GM18505 (cell line): Measurements from ENCODE around the gene UNC79.

Experiments used
- ATAC-seq: cut with Tn5 transposase; IDR thresholded peaks from one replicate; pipeline ENCODE4 v1.9.1; 2021; ENCODE audit not compliant: unreplicated experiment
- POLR2A ChIP-seq: IDR thresholded peaks from 4 replicates; pipeline ENCODE4 v1.6.1; 2011; ENCODE audit warnings: borderline replicate concordance; ENCODE audit not compliant: insufficient read depth, insufficient read length; ENCODE audit errors: extremely low read depth

The UNC79 gene

DNA sequence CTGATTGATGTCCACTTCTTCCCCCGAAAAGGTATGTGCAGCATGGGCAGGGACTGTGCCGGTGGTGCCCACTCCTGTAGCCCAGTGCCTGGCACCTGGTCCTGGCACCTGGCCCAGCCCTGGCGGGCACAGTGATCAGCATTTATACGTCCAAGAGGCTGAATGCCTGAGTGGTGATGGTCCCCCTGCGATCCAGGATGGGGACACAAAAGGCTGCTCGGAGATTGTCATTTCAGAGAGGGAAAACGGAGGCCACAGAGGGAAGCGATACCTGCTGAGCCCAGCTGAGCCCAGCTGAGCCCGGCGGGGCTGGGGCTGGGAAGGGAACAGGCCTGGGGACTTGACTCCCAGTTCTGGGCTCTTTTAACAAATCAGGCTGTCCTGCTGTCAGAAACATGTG, 301.8 kb downstream of the UNC79 start:
- no peak for TF ChIP-seq POLR2A
- ATAC-seq: no peak

DNA sequence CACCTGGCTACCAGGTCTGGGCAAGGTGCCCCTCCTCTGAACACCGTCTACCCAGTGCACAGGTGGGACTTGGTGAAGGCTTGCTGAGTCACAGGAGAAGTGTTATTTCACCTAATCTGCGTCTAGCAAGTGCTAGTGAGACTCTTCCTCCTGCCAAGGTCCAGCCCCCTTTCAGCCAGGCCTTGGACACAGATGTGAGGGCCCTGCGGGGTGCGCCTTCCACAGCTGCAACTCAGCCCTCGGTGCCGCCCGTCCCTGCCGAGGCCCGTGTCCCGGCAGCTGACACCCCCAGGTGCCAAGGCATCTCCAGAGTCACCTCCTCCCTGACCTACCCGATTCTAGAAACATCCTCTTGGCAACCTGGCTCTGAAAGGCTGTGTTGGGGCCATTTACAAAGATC, 302.5 kb downstream of the UNC79 start:
- no peak for TF ChIP-seq POLR2A
- ATAC-seq: no peak

DNA sequence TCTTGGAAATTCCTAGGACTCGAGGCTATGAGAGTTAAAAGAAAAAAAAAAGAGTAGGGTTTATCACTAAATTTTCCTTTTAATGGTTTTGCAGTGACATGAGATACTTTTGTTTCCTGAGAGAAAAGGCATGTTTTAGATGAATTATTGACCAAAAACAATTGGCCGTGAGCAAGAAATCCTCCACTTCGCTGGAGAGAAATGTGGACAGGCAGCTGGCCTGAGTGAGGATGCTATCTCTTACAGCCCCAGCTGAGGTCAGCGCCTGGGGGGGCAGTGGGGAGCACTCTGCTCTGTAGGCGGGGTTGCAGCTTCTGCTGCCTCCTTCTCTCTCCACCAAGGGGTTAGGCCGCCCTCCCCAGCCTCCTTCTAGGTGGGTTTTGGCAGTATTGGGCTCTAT, 302.9 kb downstream of the UNC79 start:
- ATAC-seq: no peak
- no peak for TF ChIP-seq POLR2A

DNA sequence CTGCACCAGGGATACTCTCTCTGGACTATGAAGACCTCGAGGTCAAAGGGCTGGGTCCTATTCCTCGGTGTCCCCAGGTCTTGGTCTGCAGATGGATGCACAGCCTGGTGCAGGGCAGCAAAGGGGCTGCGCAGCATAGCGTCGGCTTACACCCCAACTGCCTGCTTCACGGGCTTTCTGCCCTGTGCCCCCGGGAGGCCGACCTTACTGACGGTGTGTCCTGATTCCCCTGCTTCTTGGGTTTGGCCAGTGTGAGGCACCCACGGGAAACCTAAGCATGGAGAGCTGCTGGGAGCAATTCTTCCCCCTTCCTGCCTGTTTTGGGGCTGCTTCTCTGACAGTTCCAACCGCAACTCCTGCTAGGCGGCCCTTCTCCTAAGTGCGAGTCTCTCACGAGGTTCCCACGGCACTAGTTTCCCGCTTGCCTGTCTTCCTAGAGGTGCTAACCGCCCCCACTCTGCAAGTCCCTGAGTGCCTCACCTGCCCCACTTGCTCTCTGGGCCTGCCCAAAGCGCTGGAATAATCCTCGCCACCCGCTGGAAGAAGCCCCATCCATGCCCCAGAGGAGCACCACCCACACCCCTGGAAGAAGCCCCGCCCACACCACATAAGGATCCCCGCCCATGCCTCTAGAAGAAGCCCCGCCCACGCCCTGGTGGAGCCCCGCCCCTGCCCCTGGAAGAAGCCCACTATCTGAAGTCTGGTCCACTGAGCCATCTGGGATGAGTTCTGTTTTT, 303.5 kb downstream of the UNC79 start:
- no peak for ATAC-seq
- TF ChIP-seq POLR2A: no peak

DNA sequence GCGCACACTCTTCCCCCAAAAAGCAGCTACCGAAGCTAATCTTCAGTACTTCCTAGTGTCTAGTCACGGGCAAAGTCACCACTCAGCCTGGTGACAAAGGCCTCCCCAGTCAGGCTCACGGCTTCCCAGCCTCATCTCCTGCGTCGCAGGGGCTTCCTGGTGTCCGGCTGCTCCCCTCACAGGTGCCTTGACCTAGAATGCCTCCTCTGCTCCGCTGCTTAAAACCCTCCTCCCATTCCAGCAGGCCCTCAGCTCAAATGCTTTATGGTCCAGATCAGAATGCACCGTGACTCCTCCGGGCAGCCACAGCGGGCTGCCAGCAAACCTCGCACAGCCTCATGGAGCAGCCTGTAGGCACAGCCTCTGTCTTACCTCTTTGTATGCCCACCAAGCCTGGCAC, 304.5 kb downstream of the UNC79 start:
- TF ChIP-seq POLR2A: no peak
- no peak for ATAC-seq

DNA sequence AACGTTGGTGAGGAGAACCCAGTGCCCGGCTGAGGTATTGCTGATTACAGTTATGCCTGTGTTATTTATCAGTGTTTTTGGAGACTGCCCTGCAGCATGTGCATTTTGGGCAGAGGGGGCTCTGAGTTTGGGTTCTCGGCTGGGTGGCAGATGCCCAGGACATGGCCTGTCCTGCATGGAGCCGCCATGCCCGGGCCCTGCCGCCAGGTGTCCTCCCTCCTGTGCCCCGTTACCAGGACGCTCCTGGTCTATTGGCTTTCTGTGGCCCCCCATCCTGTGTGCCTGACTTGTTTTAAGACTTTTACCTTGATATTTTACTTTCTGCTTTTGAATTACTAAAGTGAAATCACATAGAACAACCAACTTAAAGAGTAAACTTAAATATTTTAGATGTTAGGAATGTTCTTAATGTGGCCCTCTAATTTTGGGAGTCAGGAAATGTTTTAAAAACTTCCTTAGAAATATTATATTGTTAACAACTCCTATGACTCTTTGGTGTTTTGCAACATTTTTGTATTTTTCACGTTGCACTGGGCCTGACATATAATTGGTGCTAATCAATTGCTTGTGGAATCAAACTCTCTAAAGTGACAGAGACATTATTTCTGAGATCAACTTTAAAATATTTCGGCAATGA, 305.8 kb downstream of the UNC79 start:
- TF ChIP-seq POLR2A: no peak
- no peak for ATAC-seq

DNA sequence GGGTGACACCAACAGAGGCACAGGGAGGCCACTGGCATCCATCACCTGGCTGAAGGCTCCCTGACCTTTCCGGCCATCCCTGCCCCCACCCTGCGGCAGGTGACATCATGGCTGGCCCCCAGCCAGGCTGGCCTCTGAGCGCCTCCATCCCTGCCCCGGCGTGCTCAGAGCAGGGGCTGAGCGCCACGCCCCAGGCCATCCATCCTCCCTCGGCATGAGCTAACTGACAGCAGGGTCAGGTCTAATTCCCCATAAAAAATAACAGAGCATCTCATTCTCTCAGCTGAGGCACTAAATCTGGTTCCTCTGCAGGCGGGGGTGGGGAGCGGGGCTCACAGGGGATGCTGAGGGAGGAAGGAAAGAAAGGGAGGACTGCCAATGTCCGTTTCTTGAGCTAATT, 306.9 kb downstream of the UNC79 start:
- no peak for TF ChIP-seq POLR2A
- no peak for ATAC-seq

DNA sequence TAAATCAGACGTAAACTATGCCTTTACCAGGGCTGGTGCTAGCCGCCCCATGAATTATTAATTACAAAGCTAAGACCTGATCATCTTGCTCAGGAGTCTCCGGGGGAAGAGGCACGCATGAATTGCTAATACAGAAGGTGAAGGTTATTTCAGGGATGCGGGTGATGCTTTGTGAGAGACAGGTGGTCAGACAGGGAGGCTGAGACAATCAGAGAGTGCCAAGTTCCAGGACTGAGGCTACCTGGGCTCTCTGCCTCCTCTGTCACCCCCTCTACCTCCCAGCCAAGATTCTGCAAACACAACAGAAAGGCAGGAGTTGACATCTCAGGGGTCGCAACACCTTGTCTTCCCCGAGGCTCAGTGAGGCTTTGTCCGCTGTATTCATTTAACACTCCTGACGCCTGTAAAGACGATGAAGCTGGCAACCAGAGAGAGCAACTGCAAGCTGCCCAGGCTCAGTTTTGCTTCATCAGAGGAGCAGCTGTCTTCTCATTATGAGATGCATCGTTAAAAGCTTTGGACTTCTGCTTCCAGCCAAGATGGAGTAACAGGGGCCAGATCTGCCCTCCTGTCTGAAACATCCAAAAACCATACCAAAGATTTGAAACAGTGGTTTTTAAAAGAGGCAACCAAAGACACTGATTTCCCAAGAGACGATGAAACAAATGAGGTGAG, 311.0 kb downstream of the UNC79 start:
- no peak for TF ChIP-seq POLR2A
- no peak for ATAC-seq

DNA sequence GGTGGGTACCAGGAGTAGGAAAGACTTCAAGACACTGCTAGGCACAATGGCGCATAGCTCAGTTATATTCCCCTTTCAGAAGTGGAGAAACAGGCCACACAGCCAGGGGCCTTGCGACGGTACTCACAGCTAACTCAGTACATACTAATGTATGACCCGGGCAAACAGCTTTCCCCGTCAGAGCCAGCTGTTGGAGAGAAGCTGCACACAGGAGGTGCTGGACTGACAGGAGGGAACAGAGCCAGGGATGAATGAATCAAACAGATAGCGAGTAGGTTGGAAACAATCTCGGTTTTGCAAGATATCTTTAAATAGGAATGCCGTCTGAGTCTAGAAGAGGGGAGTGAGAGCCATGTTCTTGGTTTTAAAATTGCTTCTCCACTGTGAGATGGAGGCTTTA, 312.0 kb downstream of the UNC79 start:
- no peak for ATAC-seq
- TF ChIP-seq POLR2A: no peak

DNA sequence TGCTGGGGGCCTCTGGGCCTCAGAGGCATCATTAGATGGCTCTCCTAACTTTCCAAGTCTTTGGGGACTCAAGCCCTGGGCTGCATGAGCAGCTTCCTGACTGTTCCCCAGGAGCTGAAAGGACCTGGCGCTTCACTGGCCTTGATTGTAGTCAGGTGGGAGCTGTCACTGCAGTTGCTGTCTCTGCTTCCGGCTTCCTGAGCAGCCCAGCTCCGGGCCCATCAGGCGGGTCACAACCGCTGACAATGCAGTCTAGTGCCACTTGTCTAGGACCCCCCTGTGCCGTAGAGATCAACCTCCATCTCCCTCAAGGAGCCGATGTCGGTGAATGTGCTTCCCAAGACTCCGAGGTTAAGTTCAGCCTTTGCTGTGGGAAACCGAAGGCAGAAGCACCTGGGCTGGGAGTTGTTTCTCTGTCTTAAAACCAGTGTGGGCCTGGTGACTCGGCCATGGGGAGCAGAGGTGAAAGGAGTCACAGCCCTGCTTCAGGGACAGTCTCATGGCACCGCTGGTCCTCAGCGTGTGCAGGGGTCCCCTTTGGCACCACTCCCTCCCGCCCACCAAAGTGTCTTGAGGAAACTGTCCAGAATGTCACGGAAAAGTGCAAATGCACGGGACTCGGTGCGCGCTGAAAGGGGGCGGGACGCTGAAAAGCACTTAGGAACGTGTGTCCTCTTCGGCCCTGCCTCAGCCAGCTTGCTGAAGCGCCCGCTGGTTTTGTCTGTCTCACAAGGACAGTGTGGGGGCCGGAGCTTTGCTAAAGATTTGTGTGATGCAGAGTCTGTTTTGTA, 312.7 kb downstream of the UNC79 start:
- TF ChIP-seq POLR2A: no peak

DNA sequence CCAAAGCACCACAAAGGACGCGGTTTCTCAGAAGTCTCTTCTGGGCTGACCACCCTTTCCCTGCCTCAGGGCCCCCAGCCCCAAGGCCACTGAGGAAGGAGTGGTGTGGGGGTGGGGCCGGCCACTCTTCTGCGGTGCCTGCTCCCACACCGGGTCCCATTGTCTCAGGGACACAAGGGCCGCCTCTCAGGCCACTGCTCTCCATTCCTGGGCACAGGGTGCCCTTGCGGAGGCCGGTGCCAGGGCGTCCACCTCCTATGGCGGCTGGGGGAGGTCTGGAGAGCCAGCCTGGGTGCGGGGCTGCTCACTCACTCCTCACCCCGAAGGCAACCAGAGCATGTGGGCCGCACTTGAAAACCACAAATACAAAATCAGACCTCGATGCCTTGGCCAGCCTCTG, 313.4 kb downstream of the UNC79 start:
- ATAC-seq: no peak
- no peak for TF ChIP-seq POLR2A

More for the DNA sequence above, 312.7 kb downstream of the UNC79 start:
- ATAC-seq: no peak

DNA sequence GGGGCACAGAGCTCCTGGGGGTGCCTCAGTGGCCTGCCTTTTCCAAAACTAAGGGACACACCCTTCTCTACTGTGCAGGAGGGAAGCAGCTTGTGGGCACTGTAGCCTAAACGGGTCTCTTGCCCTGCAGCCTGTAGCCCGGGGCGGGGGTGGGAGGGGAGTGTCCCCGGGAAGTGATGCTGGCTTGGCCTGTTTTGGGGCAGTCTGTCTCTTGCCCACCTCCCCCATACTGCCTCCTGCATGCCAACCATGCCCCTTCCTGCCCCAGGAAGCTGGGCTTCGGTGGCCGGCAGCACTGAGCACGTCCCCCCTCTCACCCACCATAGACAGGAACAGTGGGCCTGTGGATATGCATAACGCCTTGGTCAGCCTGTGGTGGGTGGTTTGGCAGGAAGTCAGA, 314.1 kb downstream of the UNC79 start:
- ATAC-seq: no peak
- TF ChIP-seq POLR2A: no peak

DNA sequence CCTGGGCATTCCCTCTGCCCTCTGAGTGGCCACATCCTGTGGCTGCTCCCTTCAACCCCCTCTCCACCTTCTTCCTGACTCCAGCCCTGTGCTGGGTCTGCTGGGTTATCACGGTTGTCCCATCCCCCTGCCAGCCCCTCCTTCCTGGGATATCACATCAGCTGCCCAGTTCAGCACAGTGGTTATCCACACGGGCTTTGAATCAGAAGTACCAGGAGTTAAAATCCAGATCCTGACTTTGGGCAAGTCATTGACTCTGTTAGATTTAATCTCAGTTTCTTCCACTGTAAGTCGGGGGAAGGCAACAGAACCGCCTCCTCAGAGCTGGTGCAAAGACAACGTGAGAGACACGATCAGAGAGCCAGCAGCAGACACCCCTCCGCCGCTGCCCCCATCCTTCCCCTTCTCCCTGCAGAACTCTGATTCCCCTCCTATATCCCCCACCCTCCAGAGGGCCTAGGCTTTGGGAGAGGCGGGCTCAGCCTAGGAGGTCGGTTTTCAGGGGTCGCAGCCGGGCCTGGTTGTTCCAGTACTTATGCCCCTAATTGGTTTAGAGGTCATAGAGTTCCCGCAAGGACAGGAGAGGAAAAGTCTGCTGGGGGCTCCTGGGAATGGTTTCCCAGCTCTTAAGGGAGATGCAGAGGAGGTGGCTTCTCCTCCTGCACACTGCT, 315.0 kb downstream of the UNC79 start:
- no peak for TF ChIP-seq POLR2A
- ATAC-seq: no peak
